HepG2 (cell line): ENCODE data around the gene SPATS2. TPM values are rescaled to one million over a fixed set of nuclear protein-coding genes. Genes with fewer than 3 reads are reported as not detected.
"Not testable (repeated sequence)": the region's sequence is repeated elsewhere in the genome, so short reads cannot be mapped to it uniquely, and the experiment has no call there.

ENCODE experiments used
- ATAC-seq: fragments of 200-7000 bp; cut with Tn5 transposase; 3 replicates; pipeline ENCODE4 v1.9.1; 2020; ENCODE audit warnings: mild to moderate bottlenecking, moderate library complexity
- BruUV-seq: library from RNA; stranded (reverse); fragments of 400-500 nt; replicated peaks from 2 replicates; lab custom pipeline; 2021; lab: Mats Ljungman, UMichigan
- CTCF ChIA-PET: fragments of 300-600 bp; formaldehyde crosslinking; extraction: SDS; loops from one replicate; lab custom pipeline; 2021; ENCODE audit warnings: low total read pairs, inconsistent platforms, low intra/inter-chr PET ratio; lab: Yijun Ruan, JAX
- POLR2A ChIA-PET: fragments of 350-600 bp; sonication (Branson Sonifier 250); formaldehyde crosslinking; loops from one replicate; lab custom pipeline; 2020; ENCODE audit warnings: antibody characterized with exemption, inconsistent platforms; lab: Yijun Ruan, JAX
- DNase-seq: peaks from one replicate; pipeline ENCODE4 v3.0.0-alpha.2; 2015; ENCODE audit warnings: low spot score
- FAIRE-seq: peaks from 3 replicates; lab custom pipeline; 2011; peaks lifted over from hg19 to GRCh38; lab: Jason Lieb, UNC
- H2AFZ ChIP-seq: one replicate; pipeline ENCODE4 v1.6.1; 2011; ENCODE audit warnings: low read length, inconsistent platforms
- H3K27ac ChIP-seq: fragments of 300-600 bp; 3 replicates; pipeline ENCODE4 v1.8.0; 2011; ENCODE audit warnings: mixed run types, mild to moderate bottlenecking, mixed read lengths, low read length, inconsistent platforms; ENCODE audit not compliant: insufficient read depth; ENCODE audit errors: extremely low read length
- H3K27me3 ChIP-seq, 2 experiments: fragments of 200-600 bp in 1 of 2; 2 replicates in 1 of 2; 3 replicates in 1 of 2; pipeline versions ENCODE4 v1.6.0 to v1.8.0; 2011; ENCODE audit warnings: low read length in 2 of 2, mild to moderate bottlenecking in 2 of 2, moderate library complexity in 2 of 2, inconsistent platforms in 1 of 2; ENCODE audit not compliant: insufficient read depth in 2 of 2, control insufficient read depth in 1 of 2
- H3K36me3 ChIP-seq, 2 experiments: fragments of 200-600 bp in 1 of 2; replicated peaks in 1 of 2; 2 replicates in 1 of 2; 3 replicates in 1 of 2; pipeline versions ENCODE4 v1.5.1 to v1.8.0; 2011; ENCODE audit warnings: low read length in 2 of 2, inconsistent platforms in 1 of 2; ENCODE audit not compliant: insufficient read depth in 2 of 2, control insufficient read depth in 1 of 2
- H3K4me1 ChIP-seq: 2 replicates; pipeline ENCODE4 v1.5.1; 2012; ENCODE audit warnings: low read length, inconsistent platforms; ENCODE audit not compliant: insufficient read depth
- H3K4me2 ChIP-seq: 2 replicates; pipeline ENCODE4 v1.6.0; 2011; ENCODE audit warnings: low read depth, low read length, inconsistent platforms
- H3K4me3 ChIP-seq, 3 experiments: fragments of 200-600 bp in 1 of 3; sonication (generic), shearing (Covaris generic) in 1 of 3; replicated peaks in 1 of 3; 2 replicates each; pipeline ENCODE4 v1.5.1; 2011 to 2016; ENCODE audit warnings: low read length in 3 of 3, inconsistent platforms in 2 of 3, low read depth in 2 of 3, mild to moderate bottlenecking in 2 of 3, control low read depth in 1 of 3, mixed read lengths in 1 of 3; ENCODE audit not compliant: insufficient read depth in 1 of 3
- H3K79me2 ChIP-seq: one replicate; pipeline ENCODE4 v1.6.1; 2011; ENCODE audit warnings: low read length, inconsistent platforms; ENCODE audit not compliant: insufficient read depth
- H3K9ac ChIP-seq: 2 replicates; pipeline ENCODE4 v1.6.0; 2011; ENCODE audit warnings: mild to moderate bottlenecking, low read depth, low read length, inconsistent platforms; ENCODE audit not compliant: insufficient read depth
- H3K9me3 ChIP-seq: 2 replicates; pipeline ENCODE4 v1.5.1; 2012; ENCODE audit warnings: mild to moderate bottlenecking, low read length
- H4K20me1 ChIP-seq: 2 replicates; pipeline ENCODE4 v1.6.0; 2011; ENCODE audit warnings: inconsistent platforms, mild to moderate bottlenecking, low read length, moderate library complexity; ENCODE audit not compliant: insufficient read depth
- AHDC1 ChIP-seq: sonication (generic); formaldehyde crosslinking; IDR thresholded peaks from 2 replicates; pipeline ENCODE4 v1.5.1; 2020; ENCODE audit warnings: mild to moderate bottlenecking, missing genetic modification reagents, borderline replicate concordance
- KAT8 ChIP-seq: IDR thresholded peaks from 2 replicates; pipeline ENCODE4 v1.6.1; 2016; ENCODE audit warnings: missing genetic modification reagents, missing compliant biosample characterization
- KMT2A ChIP-seq: sonication (generic); formaldehyde crosslinking; IDR thresholded peaks from 2 replicates; pipeline ENCODE4 v1.4.0; 2020; ENCODE audit warnings: missing genetic modification reagents
- SATB2 ChIP-seq: sonication (generic); formaldehyde crosslinking; IDR thresholded peaks from 2 replicates; pipeline ENCODE4 v1.5.0; 2020; ENCODE audit warnings: missing genetic modification reagents
- ZNF256 ChIP-seq: sonication (generic); formaldehyde crosslinking; conservative IDR thresholded peaks from 2 replicates; pipeline ENCODE4 v1.4.0; 2020; ENCODE audit warnings: missing genetic modification reagents
- ZNF317 ChIP-seq: sonication (generic); formaldehyde crosslinking; IDR thresholded peaks from 2 replicates; pipeline ENCODE4 v1.5.0; 2020; ENCODE audit warnings: mild to moderate bottlenecking, missing genetic modification reagents
- ZNF576 ChIP-seq: sonication (generic); formaldehyde crosslinking; IDR thresholded peaks from 2 replicates; pipeline ENCODE4 v1.4.0; 2020; ENCODE audit warnings: mild to moderate bottlenecking, missing genetic modification reagents
- ZNF672 ChIP-seq: sonication (generic); formaldehyde crosslinking; IDR thresholded peaks from 2 replicates; pipeline ENCODE4 v1.8.1; 2022; ENCODE audit warnings: missing genetic modification reagents
- WGBS: methylation state at CpG from one replicate; pipeline ENCODE4 v1.1.6; 2017; ENCODE audit warnings: low lambda C conversion rate; 5-methylcytosine and 5-hydroxymethylcytosine counted together
- in situ Hi-C: cut with HindIII; loops from 2 replicates; pipeline ENCODE4 v1.10.0; 2017; ENCODE audit warnings: low pct_unique_long_range_greater_than_20kb; ENCODE audit not compliant: extremely low pct_ligation_motif_present
- intact Hi-C: fragments of 100-400 bp; cut with micrococcal nuclease; formaldehyde crosslinking; loops from one replicate; pipeline ENCODE4 v1.10.0; 2022; ENCODE audit not compliant: unreplicated experiment
- polyA plus RNA-seq, 8 experiments: library from polyadenylated mRNA; depleted of rRNA in 3 of 8; stranded (reverse) in 7 of 8; unstranded in 1 of 8; fragments of >200 nt; fragmentation: Illumina TruSeq in 4 of 8; extraction: Trizol in 4 of 8; gene quantifications; 2 replicates each; pipeline versions ENCODE4 v1.2.1 to v1.2.3, GENCODE V29; 2011 to 2016; ENCODE audit warnings: low read depth in 4 of 8, missing spikeins in 1 of 8, mixed read lengths in 1 of 8; ENCODE audit not compliant: insufficient read depth in 1 of 8
- total RNA-seq, 5 experiments: library from RNA; depleted of rRNA; stranded (reverse); fragments of >200 nt; fragmentation: Illumina TruSeq; extraction: Trizol; gene quantifications; 2 replicates each; pipeline ENCODE4 v1.2.3, GENCODE V29; 2016; ENCODE audit warnings: low read depth in 1 of 5

The SPATS2 gene
- total and polyA plus RNA-seq, 2 of the 13 experiments (the other 11 are each of a cell fraction or from before 2014, with no cell fraction given) = 19.3 to 28.1 TPM

- FAIRE-seq, CTCF ChIA-PET, intact Hi-C loops, H3K27ac ChIP-seq, H3K79me2 ChIP-seq, H3K4me2 ChIP-seq, H2AFZ ChIP-seq, H3K9me3 ChIP-seq, H3K4me3 ChIP-seq, H3K9ac ChIP-seq, DNase-seq, in situ Hi-C loops, ATAC-seq, POLR2A ChIA-PET, BruUV-seq, H4K20me1 ChIP-seq: not testable (repeated sequence)
- WGBS = 93% methylated on average over 21 of the region's 21 CpGs
- Histone ChIP-seq H3K27me3 (peaks cover 2 to 31% of the 10 kb centered on the region in 2 experiments; a peak in 4 of 5 replicates), H3K36me3 (peaks cover 6 to 20% of the 10 kb centered on the region in 2 experiments; a peak in 4 of 5 replicates), H3K4me1 (peaks cover 30% of the 10 kb centered on the region)
Observed at GRCh38 chr12:49333778-49334177, 33.5 kb upstream of the SPATS2 start.

DNA sequence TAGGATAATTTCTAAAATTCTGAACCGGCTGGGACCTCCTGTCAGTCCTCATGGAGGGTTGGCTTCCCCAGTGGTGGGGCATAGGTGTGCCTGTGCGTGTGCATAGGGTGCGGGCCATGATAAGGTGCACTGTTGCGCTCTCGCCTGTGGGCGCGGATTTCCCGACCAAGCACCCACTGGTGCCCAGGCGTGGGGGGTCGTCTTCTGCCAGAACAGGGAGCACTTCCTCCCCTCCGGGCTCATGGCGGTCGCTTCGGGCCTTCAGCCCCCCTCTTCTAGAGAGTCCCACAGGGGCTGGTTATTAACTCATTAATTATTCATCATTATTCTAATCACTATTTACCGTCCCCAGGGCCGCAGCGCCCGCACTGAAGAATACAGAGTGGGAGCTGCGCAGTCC, 33.0 kb upstream of the SPATS2 start:
- ChIA-PET CTCF (no interaction called here), POLR2A (interaction anchor here (1.0 kb wide), 1 partner anchor 13 kb away, joined by 3 read pairs; no protein-coding TSS in a partner anchor)
- H3K79me2 ChIP-seq = no peaks in the 10 kb centered on the region
- H3K9me3 ChIP-seq = no peaks in the 10 kb centered on the region
- FAIRE-seq = no peak
- H3K36me3 ChIP-seq = peaks cover 3 to 16% of the 10 kb centered on the region in 2 experiments; a peak in 4 of 5 replicates
- peaks cover 2 to 36% of the 10 kb centered on the region in 2 experiments; a peak in 4 of 5 replicates for H3K27me3 ChIP-seq
- 91% methylated on average over 12 of the region's 19 CpGs for WGBS
- BruUV-seq = no TSS peak
- H3K4me2 ChIP-seq = no peak overlapping the region
- TF ChIP-seq KAT8 (CRISPR knock-in tag) (no peak), ZNF256 (CRISPR knock-in tag) (no peak), SATB2 (CRISPR knock-in tag) (no peak), KMT2A (CRISPR knock-in tag) (no peak), ZNF576 (CRISPR knock-in tag) (no peak), ZNF317 (no peak), ZNF672 (no peak), AHDC1 (CRISPR knock-in tag) (no peak)
- no peak overlapping the region for H3K4me3 ChIP-seq
- H4K20me1 ChIP-seq = no peaks in the 10 kb centered on the region
- intact Hi-C loops = no loop called here
- ATAC-seq = no peak
- in situ Hi-C loops = no loop called here
- no peak overlapping the region for H2AFZ ChIP-seq
- DNase-seq = no peak
- no peak overlapping the region for H3K27ac ChIP-seq
- peaks cover 30% of the 10 kb centered on the region for H3K4me1 ChIP-seq
- no peak overlapping the region for H3K9ac ChIP-seq
